NCI-H187 treated with DMSO at 0.1 percent for 48 hours (cell line): Measurements from ENCODE around the gene MFSD1.
A peak's percentile ranks its signal among the peaks of the same experiment; 100 is the strongest.
"Not testable (repeated sequence)": the region's sequence is repeated elsewhere in the genome, so short reads cannot be mapped to it uniquely, and the experiment has no call there.

ENCODE experiments used
- DNase-seq: peaks from one replicate; lab custom pipeline; 2025; lab: John Stamatoyannopoulos, UW

Gene MFSD1

DNA sequence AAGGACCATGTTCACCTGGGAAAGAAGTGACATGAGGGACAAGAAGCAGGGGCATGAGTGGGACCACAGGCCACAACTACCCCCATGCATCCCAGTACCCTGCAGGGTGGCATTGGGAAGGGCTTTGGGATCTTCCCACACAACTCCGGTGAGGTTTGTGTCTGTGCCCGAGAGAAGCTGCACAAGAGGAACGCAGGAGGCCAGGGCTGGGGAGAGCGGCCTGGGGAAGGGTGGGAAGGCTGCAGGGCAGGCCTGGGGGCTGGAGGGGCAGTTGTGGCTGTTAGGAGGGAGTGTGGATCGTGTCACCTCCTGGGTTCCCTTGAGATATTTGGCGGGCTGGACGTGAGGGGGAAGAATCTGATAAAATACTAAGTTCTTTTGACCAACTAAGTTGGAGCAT is 25.3 kb upstream of the MFSD1 start:
- DNase-seq, result no peak

- DNase-seq, result no peak
Measured at GRCh38 chr3:158777161-158777873, 24.5 kb upstream of the MFSD1 start.

DNA sequence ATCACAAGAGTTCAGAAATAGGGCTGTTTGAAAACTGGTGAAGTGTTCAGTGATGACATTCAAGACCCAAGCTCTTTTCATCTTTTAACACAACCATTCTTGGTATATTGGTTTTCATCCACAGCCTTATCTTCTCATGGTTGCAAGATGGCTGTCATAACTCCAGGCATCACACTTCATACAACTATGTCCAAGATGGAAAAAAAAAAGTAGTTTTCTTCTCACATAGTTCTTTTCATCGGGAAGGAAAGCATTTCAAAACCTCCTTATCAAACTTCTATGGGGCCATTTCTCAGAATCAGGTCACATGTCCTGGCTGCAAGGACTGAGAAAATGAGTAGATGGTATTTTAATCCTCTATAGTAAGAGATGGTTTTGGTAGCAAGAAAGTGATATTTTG is 21.1 kb upstream of the MFSD1 start:
- no peak for DNase-seq

DNA sequence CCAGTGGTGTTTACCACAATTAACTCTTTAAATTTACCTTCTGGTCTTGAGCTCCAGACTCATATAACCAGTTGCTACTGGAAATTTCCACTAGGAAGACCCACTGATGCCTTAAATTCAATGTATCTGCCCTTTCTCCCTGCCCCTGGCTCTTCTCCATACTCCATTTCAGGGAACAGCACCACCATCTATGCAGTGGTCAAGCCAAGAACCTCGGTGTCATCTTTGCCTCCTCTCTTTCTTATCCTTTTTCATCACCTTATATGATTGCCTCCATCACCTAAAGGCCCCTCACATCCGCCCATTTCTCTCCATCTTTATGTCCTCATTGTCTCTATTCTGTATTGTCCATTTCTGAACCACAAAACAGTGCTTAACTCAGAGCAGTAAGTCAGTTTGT is 20.7 kb upstream of the MFSD1 start:
- DNase-seq, result no peak

DNA sequence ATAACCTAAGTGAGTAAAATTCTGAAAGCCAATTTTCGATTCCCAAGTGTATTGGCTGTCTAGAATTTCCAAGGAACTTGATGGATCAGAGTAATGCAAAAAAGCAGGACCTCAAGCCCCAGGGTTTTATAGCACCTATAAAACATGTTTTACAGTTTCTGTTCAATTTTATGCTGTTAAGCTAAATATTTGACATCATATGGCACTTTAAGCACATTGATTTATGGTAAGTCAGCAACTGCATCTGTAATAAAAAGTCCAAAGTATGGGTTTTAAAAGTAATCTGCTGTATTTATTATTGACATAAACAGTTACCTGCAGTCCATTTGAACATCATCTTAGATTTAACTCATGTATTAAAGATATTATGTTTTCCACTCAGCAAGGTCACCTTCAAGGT is 20.0 kb upstream of the MFSD1 start:
- DNase-seq, result no peak

DNA sequence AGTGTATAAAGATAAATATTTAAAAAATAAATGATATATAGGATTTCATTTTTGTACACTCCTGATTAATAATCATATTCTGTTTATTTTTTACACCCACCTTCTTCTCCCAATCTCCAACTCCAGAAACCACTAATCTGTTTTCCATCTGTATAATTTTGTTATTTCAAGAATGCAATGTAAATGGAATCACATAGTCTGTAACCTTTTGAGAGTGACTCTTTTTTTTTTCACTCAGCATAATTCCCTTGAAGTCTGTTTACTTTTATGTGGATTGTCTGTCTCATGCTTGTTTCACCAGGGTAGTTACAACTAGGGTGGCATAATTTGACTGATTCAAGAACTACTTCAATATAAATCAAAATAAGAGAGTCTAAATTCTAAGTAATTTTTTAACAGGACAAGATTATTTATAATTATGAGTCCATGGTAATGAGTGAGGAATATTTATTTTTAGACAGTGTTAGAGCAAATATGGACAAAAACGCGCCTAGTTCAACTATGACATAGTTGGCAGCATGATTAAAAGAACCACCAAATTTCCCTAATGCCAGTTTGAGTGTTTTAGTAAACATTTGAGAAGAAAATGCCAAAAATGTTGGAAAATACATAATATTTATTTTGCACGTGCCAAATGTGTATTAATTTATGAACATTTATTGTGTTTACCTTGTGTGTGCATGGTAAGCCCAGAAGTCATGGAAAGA is 19.4 kb upstream of the MFSD1 start:
- no peak for DNase-seq

- DNase-seq, result no peak
Measured at GRCh38 chr3:158783051-158783450, 18.8 kb upstream of the MFSD1 start.

GRCh38 chr3:158785972-158786371 is 15.9 kb upstream of the MFSD1 start:
- no peak for DNase-seq

- DNase-seq, result no peak
Measured at GRCh38 chr3:158788446-158788845, 13.4 kb upstream of the MFSD1 start.

DNA sequence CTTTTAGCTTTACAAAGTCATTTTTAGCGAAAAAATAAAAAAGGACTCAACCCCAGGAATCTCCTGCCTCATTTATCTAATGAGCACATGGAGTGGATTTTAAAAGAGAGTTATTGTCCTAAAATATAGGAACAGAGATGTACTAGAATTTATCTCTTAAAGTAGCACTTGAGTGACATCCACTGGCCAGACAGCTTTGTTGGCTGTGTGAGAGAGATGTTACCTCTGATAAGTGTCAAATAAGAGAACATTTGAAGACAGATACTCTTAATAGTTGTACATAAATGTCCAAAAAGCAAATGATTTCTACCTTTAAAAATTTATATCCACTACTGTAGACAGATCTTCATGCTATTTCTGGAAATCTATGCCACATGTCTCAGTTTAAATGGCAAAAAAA is 12.3 kb upstream of the MFSD1 start:
- no peak for DNase-seq

DNA sequence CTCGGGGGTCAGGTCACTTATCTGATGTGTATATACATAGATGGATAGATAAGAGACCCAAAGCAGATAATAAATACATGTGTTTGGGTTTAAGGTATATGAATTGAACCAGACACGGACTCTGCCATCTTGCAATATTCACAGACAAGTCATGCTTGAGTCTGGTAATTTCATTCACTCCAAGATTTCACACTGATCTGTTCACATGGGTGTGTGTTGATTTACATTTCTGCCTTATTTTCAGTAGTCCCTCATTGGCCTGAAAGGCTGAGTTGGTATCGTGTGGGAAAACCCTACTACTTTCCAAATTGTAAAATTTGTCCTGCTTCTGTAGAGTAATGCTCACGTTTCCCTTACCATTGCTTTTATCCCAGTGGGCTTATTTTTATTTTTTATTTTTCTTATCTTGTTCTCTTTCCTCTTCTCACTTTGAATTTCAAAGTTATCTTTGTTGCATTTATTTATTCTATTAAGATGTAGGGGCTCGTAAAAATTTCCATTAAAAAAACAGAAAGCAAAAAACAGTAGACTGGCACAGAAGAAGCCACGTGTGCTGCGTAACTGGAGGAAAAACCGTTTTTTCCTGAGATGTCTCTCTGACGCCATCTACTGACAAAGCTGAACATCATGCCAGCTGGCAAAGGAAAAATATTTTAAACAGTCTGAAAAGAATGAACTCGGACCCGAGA is 10.8 kb upstream of the MFSD1 start:
- peak; percentile 8 for DNase-seq

- DNase-seq, result not testable (repeated sequence)
Measured at GRCh38 chr3:158791590-158791920, 10.3 kb upstream of the MFSD1 start.

DNA sequence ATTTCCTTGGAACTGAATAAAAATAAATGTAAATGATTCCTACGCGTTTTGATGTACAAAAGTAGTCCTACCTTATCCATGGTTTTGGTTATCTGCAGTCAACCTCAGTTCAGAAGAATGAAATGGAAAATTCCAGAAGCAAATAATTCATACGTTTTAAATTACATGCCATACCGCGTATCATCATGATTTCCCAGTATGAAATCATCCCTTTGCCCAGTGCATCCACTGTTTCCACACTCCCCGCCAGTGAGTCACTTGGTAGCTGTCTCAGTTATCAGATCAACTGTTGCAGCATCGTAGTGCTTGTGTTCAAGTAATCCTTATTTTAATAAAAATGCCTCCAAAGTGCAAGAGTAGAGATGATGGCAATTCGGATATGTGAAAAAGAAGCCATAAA is 9.1 kb upstream of the MFSD1 start:
- no peak for DNase-seq

- no peak for DNase-seq
Measured at GRCh38 chr3:158794206-158794605, 7.6 kb upstream of the MFSD1 start.

GRCh38 chr3:158794936-158795518 is 6.8 kb upstream of the MFSD1 start:
- DNase-seq, result no peak

DNA sequence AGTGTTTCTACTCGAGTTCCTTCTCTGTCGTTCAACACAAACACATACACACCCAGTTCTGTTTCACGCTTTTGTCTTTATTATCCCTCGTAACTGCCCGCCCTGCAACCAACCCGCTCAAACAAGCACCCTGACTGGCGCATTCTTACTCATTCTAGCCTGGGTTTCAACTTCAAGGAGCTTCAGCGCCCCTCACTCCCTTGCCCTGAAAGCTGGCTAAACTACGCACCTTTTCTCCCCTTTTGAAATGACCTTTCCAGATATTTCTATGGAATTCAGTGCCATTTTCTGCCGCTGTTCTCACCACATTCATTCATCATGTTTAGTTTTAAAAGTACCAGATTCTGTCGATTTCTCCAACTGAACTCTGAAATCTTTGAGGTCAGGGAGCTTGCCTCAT is 653 bp upstream of the MFSD1 start:
- no peak for DNase-seq

- DNase-seq, result no peak
Measured at GRCh38 chr3:158802409-158803268, 785 bp downstream of the MFSD1 start.

- DNase-seq, result no peak
Measured at GRCh38 chr3:158804441-158804840, 2.6 kb downstream of the MFSD1 start.

GRCh38 chr3:158808697-158809096 is 6.8 kb downstream of the MFSD1 start:
- DNase-seq, result no peak

GRCh38 chr3:158809642-158810041 is 7.8 kb downstream of the MFSD1 start:
- DNase-seq, result no peak

- no peak for DNase-seq
Measured at GRCh38 chr3:158810823-158811724, 9.2 kb downstream of the MFSD1 start.
